Renal cortex interstitium (tissue), 15 donors: ENCODE results near the gene MRPS9. TPM values are rescaled to one million over a fixed set of nuclear protein-coding genes. Genes with fewer than 3 reads are reported as not detected.

ENCODE experiments used
- DNase-seq, 11 donors: peaks; one replicate each; pipeline ENCODE4 v3.0.0-alpha.2; 2013; ENCODE audit warnings: low read depth in 9 of 11, low spot score in 4 of 11; ENCODE audit errors: extremely low read depth in 1 of 11
- long read RNA-seq, 16 experiments: transcript quantifications; one replicate each; lab custom pipeline, GENCODE V29; 2026
- polyA plus RNA-seq, 3 donors: library from polyadenylated mRNA; unstranded; fragments of 120-200 nt; gene quantifications; one replicate each; pipeline ENCODE4 v1.2.1, GENCODE V29; 2013; ENCODE audit not compliant: insufficient read length in 3 of 3

The MRPS9 gene
- 10 to 100 TPM; 50.8 to 56.6 (median 51.0) TPM for polyA plus RNA-seq
- long read RNA-seq, donor 1, transcript MRPS9-203 (4 exons, 982 nt): major isoform, 17 of 29 reads
- long read RNA-seq, donor 1, transcript MRPS9-201 (11 exons, 1,500 nt): minor isoform, 12 of 29 reads
- long read RNA-seq, donor 1, partial matches to known transcripts: 0 of 29 reads
- long read RNA-seq, donor 1, other reads (novel, unspliced or antisense): 0 of 29 reads
- long read RNA-seq, donor 2, transcript MRPS9-203 (4 exons, 982 nt): major isoform, 10 of 20 reads
- long read RNA-seq, donor 2, transcript MRPS9-201 (11 exons, 1,500 nt): major isoform, 10 of 20 reads
- long read RNA-seq, donor 2, partial matches to known transcripts: 0 of 20 reads
- long read RNA-seq, donor 2, other reads (novel, unspliced or antisense): 0 of 20 reads
- long read RNA-seq, donor 3, transcript MRPS9-203 (4 exons, 982 nt): minor isoform, 19 of 45 reads
- long read RNA-seq, donor 3, transcript MRPS9-201 (11 exons, 1,500 nt): major isoform, 26 of 45 reads
- long read RNA-seq, donor 3, partial matches to known transcripts: 0 of 45 reads
- long read RNA-seq, donor 3, other reads (novel, unspliced or antisense): 0 of 45 reads
- long read RNA-seq, donor 4, transcript MRPS9-203 (4 exons, 982 nt): minor isoform, 11 of 26 reads
- long read RNA-seq, donor 4, transcript MRPS9-201 (11 exons, 1,500 nt): major isoform, 15 of 26 reads
- long read RNA-seq, donor 4, partial matches to known transcripts: 0 of 26 reads
- long read RNA-seq, donor 4, other reads (novel, unspliced or antisense): 0 of 26 reads
- long read RNA-seq, donor 5: 0 reads
- long read RNA-seq, donor 6, transcript MRPS9-203 (4 exons, 982 nt): major isoform, 17 of 28 reads
- long read RNA-seq, donor 6, transcript MRPS9-201 (11 exons, 1,500 nt): minor isoform, 11 of 28 reads
- long read RNA-seq, donor 6, partial matches to known transcripts: 0 of 28 reads
- long read RNA-seq, donor 6, other reads (novel, unspliced or antisense): 0 of 28 reads
- long read RNA-seq, donor 7, transcript MRPS9-201 (11 exons, 1,500 nt): minor isoform, 16 of 49 reads
- long read RNA-seq, donor 7, transcript MRPS9-203 (4 exons, 982 nt): major isoform, 33 of 49 reads
- long read RNA-seq, donor 7, partial matches to known transcripts: 0 of 49 reads
- long read RNA-seq, donor 7, other reads (novel, unspliced or antisense): 0 of 49 reads
- long read RNA-seq, donor 8, transcript MRPS9-203 (4 exons, 982 nt): major isoform, 33 of 56 reads
- long read RNA-seq, donor 8, transcript MRPS9-201 (11 exons, 1,500 nt): minor isoform, 23 of 56 reads
- long read RNA-seq, donor 8, partial matches to known transcripts: 0 of 56 reads
- long read RNA-seq, donor 8, other reads (novel, unspliced or antisense): 0 of 56 reads
- long read RNA-seq, donor 9, transcript MRPS9-201 (11 exons, 1,500 nt): minor isoform, 13 of 31 reads
- long read RNA-seq, donor 9, transcript MRPS9-203 (4 exons, 982 nt): major isoform, 18 of 31 reads
- long read RNA-seq, donor 9, partial matches to known transcripts: 0 of 31 reads
- long read RNA-seq, donor 9, other reads (novel, unspliced or antisense): 0 of 31 reads
- long read RNA-seq, donor 10, transcript MRPS9-203 (4 exons, 982 nt): major isoform, 26 of 46 reads
- long read RNA-seq, donor 10, transcript MRPS9-201 (11 exons, 1,500 nt): minor isoform, 20 of 46 reads
- long read RNA-seq, donor 10, partial matches to known transcripts: 0 of 46 reads
- long read RNA-seq, donor 10, other reads (novel, unspliced or antisense): 0 of 46 reads
- long read RNA-seq, donor 11, transcript MRPS9-201 (11 exons, 1,500 nt): major isoform, 12 of 24 reads
- long read RNA-seq, donor 11, transcript MRPS9-203 (4 exons, 982 nt): major isoform, 12 of 24 reads
- long read RNA-seq, donor 11, partial matches to known transcripts: 0 of 24 reads
- long read RNA-seq, donor 11, other reads (novel, unspliced or antisense): 0 of 24 reads
- long read RNA-seq, donor 12, transcript MRPS9-203 (4 exons, 982 nt): major isoform, 11 of 19 reads
- long read RNA-seq, donor 12, transcript MRPS9-201 (11 exons, 1,500 nt): minor isoform, 8 of 19 reads
- long read RNA-seq, donor 12, partial matches to known transcripts: 0 of 19 reads
- long read RNA-seq, donor 12, other reads (novel, unspliced or antisense): 0 of 19 reads
- long read RNA-seq, donor 13, transcript MRPS9-201 (11 exons, 1,500 nt): minor isoform, 19 of 62 reads
- long read RNA-seq, donor 13, transcript MRPS9-203 (4 exons, 982 nt): major isoform, 38 of 62 reads
- long read RNA-seq, donor 13, partial matches to known transcripts: 5 of 62 reads
- long read RNA-seq, donor 13, other reads (novel, unspliced or antisense): 0 of 62 reads
- long read RNA-seq, donor 14, transcript MRPS9-203 (4 exons, 982 nt): minor isoform, 13 of 30 reads
- long read RNA-seq, donor 14, transcript MRPS9-201 (11 exons, 1,500 nt): major isoform, 17 of 30 reads
- long read RNA-seq, donor 14, partial matches to known transcripts: 0 of 30 reads
- long read RNA-seq, donor 14, other reads (novel, unspliced or antisense): 0 of 30 reads
- long read RNA-seq, donor 15, transcript MRPS9-201 (11 exons, 1,500 nt): minor isoform, 10 of 23 reads
- long read RNA-seq, donor 15, transcript MRPS9-203 (4 exons, 982 nt): major isoform, 13 of 23 reads
- long read RNA-seq, donor 15, partial matches to known transcripts: 0 of 23 reads
- long read RNA-seq, donor 15, other reads (novel, unspliced or antisense): 0 of 23 reads
- long read RNA-seq, donor 16, transcript MRPS9-201 (11 exons, 1,500 nt): minor isoform, 37 of 86 reads
- long read RNA-seq, donor 16, transcript MRPS9-203 (4 exons, 982 nt): major isoform, 38 of 86 reads
- long read RNA-seq, donor 16, partial matches to known transcripts: 6 of 86 reads
- long read RNA-seq, donor 16, other reads (novel, unspliced or antisense): 5 of 86 reads

GRCh38 chr2:105037572-105038382 lies at the start of gene MRPS9:
MRPS9 (plus strand) TSS chr2:105038069; CDS start chr2:105038093, 24 bp downstream.
- DNase-seq: peak; percentile 90 to 97 (median 96)

GRCh38 chr2:105005181-105005951 lies 32.5 kb upstream of the MRPS9 start:
- no peak for DNase-seq

- DNase-seq: no peak
These were observed 30.5 kb upstream of the MRPS9 start for GRCh38 chr2:105007367-105007766.

- no peak for DNase-seq
These were observed 5.4 kb upstream of the MRPS9 start for GRCh38 chr2:105032476-105032875.

GRCh38 chr2:105034170-105034569 lies 3.7 kb upstream of the MRPS9 start:
- DNase-seq: no peak

- DNase-seq: peak in 2 of 11 donors; percentile 0 to 24
These were observed 653 bp downstream of the MRPS9 start for GRCh38 chr2:105038383-105039061.

- no peak for DNase-seq
These were observed 1.7 kb downstream of the MRPS9 start for GRCh38 chr2:105039559-105039958.

- no peak for DNase-seq
These were observed 4.3 kb downstream of the MRPS9 start for GRCh38 chr2:105042189-105042588.

GRCh38 chr2:105052773-105053172 lies 14.9 kb downstream of the MRPS9 start:
- no peak for DNase-seq

GRCh38 chr2:105055613-105056012 lies 17.7 kb downstream of the MRPS9 start:
- no peak for DNase-seq

- no peak for DNase-seq
These were observed 18.4 kb downstream of the MRPS9 start for GRCh38 chr2:105056245-105056644.

GRCh38 chr2:105057005-105057404 lies 19.1 kb downstream of the MRPS9 start:
- DNase-seq: no peak

- no peak for DNase-seq
These were observed 23.7 kb downstream of the MRPS9 start for GRCh38 chr2:105061560-105061959.

GRCh38 chr2:105062158-105062557 lies 24.3 kb downstream of the MRPS9 start:
- DNase-seq: no peak
